Epithelial cell of esophagus (primary cell): ENCODE results near the gene ARHGAP22.

Source experiments
- DNase-seq: peaks from one replicate; pipeline ENCODE4 v3.0.0; 2010; ENCODE audit warnings: low read depth
- H3K4me3 ChIP-seq: 2 replicates; pipeline ENCODE4 v1.5.1; 2011; ENCODE audit warnings: mild to moderate bottlenecking, low read length, control low read depth
- CTCF ChIP-seq: IDR thresholded peaks from 2 replicates; pipeline ENCODE4 v1.5.1; 2011; ENCODE audit warnings: low read depth, mild to moderate bottlenecking, low read length, control low read depth, inconsistent platforms; ENCODE audit not compliant: insufficient read depth; ENCODE audit errors: missing control alignments

ARHGAP22 gene

GRCh38 chr10:48400129-48400849 is 204.6 kb downstream of the ARHGAP22 start:
- DNase-seq, result peak; percentile 52
- no peak overlapping the region for H3K4me3 ChIP-seq
- TF ChIP-seq CTCF, result no peak

DNA sequence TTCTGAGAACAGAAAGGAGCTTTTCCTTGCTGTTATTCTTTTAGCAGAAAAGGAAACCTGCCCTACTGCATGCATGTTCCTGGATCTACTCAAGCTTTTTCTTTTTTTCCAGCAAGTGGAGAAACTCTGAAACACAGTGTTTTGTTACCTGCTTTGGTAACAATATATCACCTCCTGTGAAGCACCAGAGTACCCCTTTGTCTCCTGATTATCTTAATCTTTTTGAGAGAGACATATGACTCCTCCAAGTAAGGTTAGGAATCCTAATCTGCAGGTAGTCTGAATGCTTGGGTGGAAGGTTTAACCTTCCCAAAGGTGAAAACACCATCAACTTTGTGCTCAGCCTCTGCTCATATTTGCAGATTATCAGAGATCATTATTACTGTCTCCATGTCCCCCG is 205.3 kb downstream of the ARHGAP22 start:
- TF ChIP-seq CTCF, result no peak
- no peak overlapping the region for H3K4me3 ChIP-seq
- no peak for DNase-seq

DNA sequence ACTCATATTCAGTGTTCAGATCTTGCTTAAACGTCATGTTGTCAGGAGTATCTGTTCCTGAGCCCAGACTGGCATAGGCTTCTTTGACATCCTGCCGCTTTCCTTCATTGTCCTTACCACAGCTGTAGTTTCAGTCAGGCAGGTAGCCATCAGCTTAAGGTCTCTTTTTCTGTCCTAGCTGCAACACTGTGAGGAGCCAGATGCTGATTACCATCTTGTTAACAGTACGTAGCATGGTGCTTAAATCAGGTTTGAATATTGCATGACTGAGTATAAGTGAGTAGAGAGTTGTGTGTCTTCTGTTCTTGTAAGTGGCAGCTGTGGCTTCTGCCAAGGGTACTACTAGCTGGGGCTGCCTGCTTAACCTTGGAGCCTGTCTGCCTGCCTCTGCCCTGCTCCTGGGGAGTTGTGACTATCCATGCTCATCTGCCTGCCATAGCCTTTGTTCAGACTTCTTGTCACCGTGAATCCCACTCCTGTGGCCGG is 205.8 kb downstream of the ARHGAP22 start:
- no peak for TF ChIP-seq CTCF
- no peak overlapping the region for H3K4me3 ChIP-seq
- no peak for DNase-seq

GRCh38 chr10:48398261-48398660 is 206.6 kb downstream of the ARHGAP22 start:
- DNase-seq, result no peak
- no peak for TF ChIP-seq CTCF
- no peak overlapping the region for H3K4me3 ChIP-seq
